ENCODE data around the gene UQCRH.

UQCRH gene

GRCh38 chr1:46301808-46302640, 1.5 kb upstream of the UQCRH start (continued):
- TF ChIP-seq ZNF266 (tag by site-specific recombination; IDR thresholded peaks at IDR 0.05; ENCODE audit: low read depth) (no peak), ZSCAN5A (tag by site-specific recombination; IDR thresholded peaks at IDR 0.05) (0 out of 2 replicates have a peak, but pooled peaks have one; percentile 71), ZNF335 (tag by site-specific recombination; conservative IDR thresholded peaks at IDR 0.05) (peak; percentile 98), ZNF311 (tag by site-specific recombination; IDR thresholded peaks at IDR 0.05; ENCODE audit: borderline replicate concordance) (no peak), ZNF184 (tag by site-specific recombination; IDR thresholded peaks at IDR 0.05) (no peak), SP7 (tag by site-specific recombination; IDR thresholded peaks at IDR 0.05) (peak; percentile 54; the same call in 1 of the 2 replicates), ZBTB10 (tag by site-specific recombination; IDR thresholded peaks at IDR 0.05) (no peak; the same call in 1 of the 2 replicates), ZNF148 (tag by site-specific recombination; IDR thresholded peaks at IDR 0.05; ENCODE audit: borderline replicate concordance) (no peak), ZNF248 (tag by site-specific recombination; IDR thresholded peaks at IDR 0.05) (no peak), ZNF416 (tag by site-specific recombination; IDR thresholded peaks at IDR 0.05) (no peak), ZNF529 (tag by site-specific recombination; IDR thresholded peaks at IDR 0.05; ENCODE audit: insufficient replicate concordance) (no peak), GLI4 (tag by site-specific recombination; IDR thresholded peaks at IDR 0.05) (no peak; the same call in 1 of the 2 replicates), ZNF16 (tag by site-specific recombination; IDR thresholded peaks at IDR 0.05; ENCODE audit: low read depth) (no peak), PRDM10 (tag by site-specific recombination; IDR thresholded peaks at IDR 0.05) (no peak; the same call in 1 of the 2 replicates), ZBTB48 (tag by site-specific recombination; IDR thresholded peaks at IDR 0.05) (peak; percentile 21; the same call in 1 of the 2 replicates), ZNF837 (tag by site-specific recombination; IDR thresholded peaks at IDR 0.05) (no peak; the same call in 1 of the 2 replicates), ZNF548 (tag by site-specific recombination; IDR thresholded peaks at IDR 0.05) (no peak), WT1 (tag by site-specific recombination; IDR thresholded peaks at IDR 0.05) (peak; percentile 31), ZNF10 (tag by site-specific recombination; IDR thresholded peaks at IDR 0.05) (0 out of 2 replicates have a peak, but pooled peaks have one; percentile 37), ZNF274 (IDR thresholded peaks at IDR 0.05; ENCODE audit: low read length) (no peak), ZNF274 (tag by site-specific recombination; IDR thresholded peaks at IDR 0.05; ENCODE audit: borderline replicate concordance) (no peak), ZEB2 (tag by site-specific recombination; IDR thresholded peaks at IDR 0.05) (no peak; the same call in 1 of the 2 replicates), PRDM4 (tag by site-specific recombination; IDR thresholded peaks at IDR 0.05) (0 out of 2 replicates have a peak, but pooled peaks have one; percentile 7), SP2 (tag by site-specific recombination; IDR thresholded peaks at IDR 0.05) (peak; percentile 38), ZNF174 (tag by site-specific recombination; IDR thresholded peaks at IDR 0.05) (no peak), ZNF600 (tag by site-specific recombination; IDR thresholded peaks at IDR 0.05) (peak; percentile 90)
